ENCODE measurements around the gene ALG1L2. TPM values are rescaled to one million over a fixed set of nuclear protein-coding genes. Genes with fewer than 3 reads are reported as not detected.
"Not testable (repeated sequence)": the region's sequence is repeated elsewhere in the genome, so short reads cannot be mapped to it uniquely, and the experiment has no call there.

ALG1L2 gene
- 1 to 10 TPM in 1 of 4 donors, not detected in 3; 1.3 TPM for total RNA-seq

- TF ChIP-seq EP300 (IDR thresholded peaks at IDR 0.05) = no peak
- TF ChIP-seq CTCF (IDR thresholded peaks at IDR 0.05) = no peak
- Histone ChIP-seq H3K27ac (replicated peaks in 1 of 4) (no peak within 1 kb of the TSS), H3K9me3 (no peaks in the 10 kb centered on the region), H3K4me3 (no peak within 1 kb of the TSS), H3K4me1 (no peaks in the 10 kb centered on the region), H3K36me3 (no peaks in the 10 kb centered on the region), H3K27me3 (no peaks in the 10 kb centered on the region)
- intact Hi-C loops (cut with DNase I) = no loop called here
- WGBS = 37% methylated on average over 7 of the region's 7 CpGs
- DNase-seq (ENCODE audit: extremely low spot score) = no peak
Measured at GRCh38 chr3:130081351-130081881, at the start of gene ALG1L2. Gene ALG1L2, plus strand, starts transcription at chr3:130081831. Its CDS starts 186 bp downstream, at chr3:130082017.

- WGBS = 68% methylated on average over 13 of the region's 13 CpGs
- H3K27me3 ChIP-seq; intact Hi-C loops (cut with DNase I): not testable (repeated sequence)
Measured at GRCh38 chr3:130037126-130037815, 44.4 kb upstream of the ALG1L2 start.

GRCh38 chr3:130042736-130043135 is 38.9 kb upstream of the ALG1L2 start:
- intact Hi-C loops (cut with DNase I); H3K4me1 ChIP-seq; H3K36me3 ChIP-seq; DNase-seq (ENCODE audit: extremely low spot score); H3K4me3 ChIP-seq; H3K27ac ChIP-seq (replicated peaks in 1 of 4); H3K9me3 ChIP-seq; H3K27me3 ChIP-seq: not testable (repeated sequence)
- 86% methylated on average over 1 of the region's 3 CpGs for WGBS

More at GRCh38 chr3:130037126-130037815, 44.4 kb upstream of the ALG1L2 start:
- not testable (repeated sequence) for H3K36me3 ChIP-seq; DNase-seq (ENCODE audit: extremely low spot score); H3K9me3 ChIP-seq; H3K4me3 ChIP-seq; H3K4me1 ChIP-seq; H3K27ac ChIP-seq (replicated peaks in 1 of 4)

- WGBS = 68% methylated on average over 4 of the region's 6 CpGs
- intact Hi-C loops (cut with DNase I); H3K4me3 ChIP-seq; H3K36me3 ChIP-seq; H3K27ac ChIP-seq (replicated peaks in 1 of 4); DNase-seq (ENCODE audit: extremely low spot score); H3K9me3 ChIP-seq; H3K4me1 ChIP-seq; H3K27me3 ChIP-seq: not testable (repeated sequence)
Measured at GRCh38 chr3:130043658-130044057, 38.0 kb upstream of the ALG1L2 start.

- no peak overlapping the region for H3K27ac ChIP-seq (replicated peaks in 1 of 4)
- no peak overlapping the region for H3K4me3 ChIP-seq
- H3K36me3 ChIP-seq = no peaks in the 10 kb centered on the region
- TF ChIP-seq EP300 (IDR thresholded peaks at IDR 0.05) (no peak), CTCF (IDR thresholded peaks at IDR 0.05) (no peak), POLR2A (IDR thresholded peaks at IDR 0.05; ENCODE audit: low read depth) (no peak), POLR2AphosphoS5 (IDR thresholded peaks at IDR 0.05) (no peak)
- WGBS = 85% methylated on average over 11 of the region's 11 CpGs
- peaks cover 0 to 3% (median 0%) of the 10 kb centered on the region in 4 donors for H3K4me1 ChIP-seq
- no peaks in the 10 kb centered on the region for H3K27me3 ChIP-seq
- intact Hi-C loops (cut with DNase I) = no loop called here
- H3K9me3 ChIP-seq = no peaks in the 10 kb centered on the region
- DNase-seq (ENCODE audit: extremely low spot score) = no peak
Measured at GRCh38 chr3:130044370-130044769, 37.3 kb upstream of the ALG1L2 start.

- intact Hi-C loops (cut with DNase I) = no loop called here
- TF ChIP-seq CTCF (IDR thresholded peaks at IDR 0.05) (no peak), POLR2A (IDR thresholded peaks at IDR 0.05; ENCODE audit: low read depth) (no peak), POLR2AphosphoS5 (IDR thresholded peaks at IDR 0.05) (no peak), EP300 (IDR thresholded peaks at IDR 0.05) (no peak)
- Histone ChIP-seq H3K9me3 (no peaks in the 10 kb centered on the region), H3K4me3 (no peak overlapping the region), H3K27ac (replicated peaks in 1 of 4) (no peak overlapping the region), H3K4me1 (peaks cover 0 to 5% (median 1%) of the 10 kb centered on the region in 4 donors), H3K27me3 (no peaks in the 10 kb centered on the region), H3K36me3 (no peaks in the 10 kb centered on the region)
- DNase-seq (ENCODE audit: extremely low spot score) = no peak
- no CpG with 5 or more reads among the region's 6 CpGs for WGBS
Measured at GRCh38 chr3:130048726-130049125, 32.9 kb upstream of the ALG1L2 start.

GRCh38 chr3:130052366-130052765 is 29.3 kb upstream of the ALG1L2 start:
- H3K9me3 ChIP-seq; H3K36me3 ChIP-seq; H3K27ac ChIP-seq (replicated peaks in 1 of 4); H3K4me1 ChIP-seq; H3K4me3 ChIP-seq; H3K27me3 ChIP-seq; DNase-seq (ENCODE audit: extremely low spot score); intact Hi-C loops (cut with DNase I): not testable (repeated sequence)
- 47% methylated on average over 3 of the region's 5 CpGs for WGBS

- DNase-seq (ENCODE audit: extremely low spot score); H3K4me1 ChIP-seq; H3K27me3 ChIP-seq; H3K9me3 ChIP-seq; H3K27ac ChIP-seq (replicated peaks in 1 of 4); H3K4me3 ChIP-seq; intact Hi-C loops (cut with DNase I); H3K36me3 ChIP-seq: not testable (repeated sequence)
- WGBS = no CpG with 5 or more reads among the region's 4 CpGs
Measured at GRCh38 chr3:130052965-130053364, 28.7 kb upstream of the ALG1L2 start.

GRCh38 chr3:130057536-130058266 is 23.9 kb upstream of the ALG1L2 start:
- H3K27me3 ChIP-seq; DNase-seq (ENCODE audit: extremely low spot score); H3K9me3 ChIP-seq; H3K36me3 ChIP-seq; H3K4me3 ChIP-seq; intact Hi-C loops (cut with DNase I): not testable (repeated sequence)
- H3K27ac ChIP-seq (replicated peaks in 1 of 4) = peak overlapping the region in 2 of 4 donors; percentile 22 to 59
- WGBS = 76% methylated on average over 10 of the region's 15 CpGs
- H3K4me1 ChIP-seq = peaks cover 0 to 17% (median 4%) of the 10 kb centered on the region in 4 donors

Data from esophagus muscularis mucosa (tissue), 4 donors.